ENCODE data around the gene OSER1. TPM values are rescaled to one million over a fixed set of nuclear protein-coding genes. Genes with fewer than 3 reads are reported as not detected.

The OSER1 gene
- total RNA-seq, 1 donor from 2014 or later, result 28.0 TPM

- no peak for TF ChIP-seq CTCF (IDR thresholded peaks at IDR 0.05)
- TF ChIP-seq POLR2A (IDR thresholded peaks at IDR 0.05), result no peak
- TF ChIP-seq POLR2AphosphoS5 (IDR thresholded peaks at IDR 0.05; ENCODE audit: insufficient read depth in 1 of 2, low read depth in 1 of 2), result no peak
- intact Hi-C loops (cut with DNase I), result no loop called here
- no peak for DNase-seq (ENCODE audit: extremely low spot score in 2 of 2)
Measured at GRCh38 chr20:44224637-44225036, 14.1 kb upstream of the OSER1 start.

GRCh38 chr20:44223721-44224120 lies 13.2 kb upstream of the OSER1 start:
- Histone ChIP-seq H3K4me3 (no peak overlapping the region), H3K27me3 (no peaks in the 10 kb centered on the region), H3K27ac (no peak overlapping the region), H3K9me3 (no peaks in the 10 kb centered on the region), H3K4me1 (no peaks in the 10 kb centered on the region), H3K36me3 (no peaks in the 10 kb centered on the region)
- TF ChIP-seq CTCF (IDR thresholded peaks at IDR 0.05), result no peak
- no peak for TF ChIP-seq POLR2AphosphoS5 (IDR thresholded peaks at IDR 0.05; ENCODE audit: insufficient read depth in 1 of 2, low read depth in 1 of 2)
- no peak for TF ChIP-seq POLR2A (IDR thresholded peaks at IDR 0.05)
- intact Hi-C loops (cut with DNase I), result no loop called here
- no peak for DNase-seq (ENCODE audit: extremely low spot score in 2 of 2)

More at GRCh38 chr20:44224637-44225036, 14.1 kb upstream of the OSER1 start:
- H3K4me3 ChIP-seq, result no peak overlapping the region
- H3K36me3 ChIP-seq, result no peaks in the 10 kb centered on the region
- H3K9me3 ChIP-seq, result no peaks in the 10 kb centered on the region
- no peaks in the 10 kb centered on the region for H3K27me3 ChIP-seq
- no peaks in the 10 kb centered on the region for H3K4me1 ChIP-seq
- no peak overlapping the region for H3K27ac ChIP-seq

- H3K27me3 ChIP-seq, result no peaks in the 10 kb centered on the region
- H3K9me3 ChIP-seq, result no peaks in the 10 kb centered on the region
- H3K27ac ChIP-seq, result no peak overlapping the region
- no peaks in the 10 kb centered on the region for H3K36me3 ChIP-seq
- peaks cover 2% of the 10 kb centered on the region for H3K4me1 ChIP-seq
- TF ChIP-seq CTCF (IDR thresholded peaks at IDR 0.05), result no peak
- no peak for TF ChIP-seq POLR2AphosphoS5 (IDR thresholded peaks at IDR 0.05; ENCODE audit: insufficient read depth in 1 of 2, low read depth in 1 of 2)
- no peak for TF ChIP-seq POLR2A (IDR thresholded peaks at IDR 0.05)
- intact Hi-C loops (cut with DNase I), result no loop called here
- no peak overlapping the region for H3K4me3 ChIP-seq
- no peak for DNase-seq (ENCODE audit: extremely low spot score in 2 of 2)
Measured at GRCh38 chr20:44222633-44223368, 12.2 kb upstream of the OSER1 start.

GRCh38 chr20:44222027-44222426 lies 11.5 kb upstream of the OSER1 start:
- TF ChIP-seq CTCF (IDR thresholded peaks at IDR 0.05) (no peak), POLR2A (IDR thresholded peaks at IDR 0.05) (no peak), POLR2AphosphoS5 (IDR thresholded peaks at IDR 0.05; ENCODE audit: insufficient read depth in 1 of 2, low read depth in 1 of 2) (no peak)
- intact Hi-C loops (cut with DNase I), result no loop called here
- no peak overlapping the region for H3K4me3 ChIP-seq
- DNase-seq (ENCODE audit: extremely low spot score in 2 of 2), result no peak
- no peaks in the 10 kb centered on the region for H3K36me3 ChIP-seq
- H3K27ac ChIP-seq, result no peak overlapping the region
- H3K27me3 ChIP-seq, result no peaks in the 10 kb centered on the region
- H3K9me3 ChIP-seq, result no peaks in the 10 kb centered on the region
- H3K4me1 ChIP-seq, result peaks cover 10% of the 10 kb centered on the region

GRCh38 chr20:44221368-44221954 lies 10.9 kb upstream of the OSER1 start:
- intact Hi-C loops (cut with DNase I), result no loop called here
- H3K27ac ChIP-seq, result no peak overlapping the region
- DNase-seq (ENCODE audit: extremely low spot score in 2 of 2), result no peak
- H3K4me1 ChIP-seq, result peaks cover 11% of the 10 kb centered on the region
- H3K9me3 ChIP-seq, result no peaks in the 10 kb centered on the region
- H3K4me3 ChIP-seq, result no peak overlapping the region
- H3K36me3 ChIP-seq, result no peaks in the 10 kb centered on the region
- no peaks in the 10 kb centered on the region for H3K27me3 ChIP-seq
- TF ChIP-seq POLR2AphosphoS5 (IDR thresholded peaks at IDR 0.05; ENCODE audit: insufficient read depth in 1 of 2, low read depth in 1 of 2) (no peak), POLR2A (IDR thresholded peaks at IDR 0.05) (no peak), CTCF (IDR thresholded peaks at IDR 0.05) (no peak)

Data from vagina (tissue), 2 donors.